ENCODE data around the gene NCDN. TPM values are rescaled to one million over a fixed set of nuclear protein-coding genes. Genes with fewer than 3 reads are reported as not detected.

NCDN gene
- total and polyA plus RNA-seq, 2 experiments from 2014 or later: 29.6 to 39.7 TPM

- H3K9me3 ChIP-seq (ENCODE audit: low read depth): no peaks in the 10 kb centered on the region
- in situ Hi-C loops (cut with MboI): loop anchor here (5.0 kb wide), 1 partner anchor 149 kb away; no protein-coding TSS in a partner anchor
- peak within 1 kb of the TSS; percentile 78 for H2AFZ ChIP-seq
- peak; percentile 48 for TF ChIP-seq EZH2 (IDR thresholded peaks at IDR 0.05; ENCODE audit: insufficient read depth, poor library complexity, severe bottlenecking)
- no peak for TF ChIP-seq EZH2phosphoT487 (IDR thresholded peaks at IDR 0.05; ENCODE audit: insufficient read depth, low read depth)
- 11 to 25% methylated on average over 52 to 92 of the region's 95 CpGs for WGBS, 2 experiments (ENCODE audit: low coverage in 1 of 2, low lambda C conversion rate in 2 of 2, missing lambda C conversion rate in 2 of 2)
- H4K20me1 ChIP-seq (ENCODE audit: insufficient read depth): no peaks in the 10 kb centered on the region
- H3K4me1 ChIP-seq (ENCODE audit: insufficient read depth): peaks cover 13% of the 10 kb centered on the region
- no peak within 1 kb of the TSS for H3K27ac ChIP-seq
- no peaks in the 10 kb centered on the region for H3K9me2 ChIP-seq (ENCODE audit: insufficient read depth)
- H3K36me3 ChIP-seq (ENCODE audit: low read depth): no peaks in the 10 kb centered on the region
- peak within 1 kb of the TSS; percentile 81 for H3K4me3 ChIP-seq
- H3F3A ChIP-seq (ENCODE audit: insufficient read depth): peaks cover 10% of the 10 kb centered on the region
- peak within 1 kb of the TSS; percentile 51 for H3K9ac ChIP-seq
- peak; percentile 72 for DNase-seq
- H3K4me2 ChIP-seq (ENCODE audit: unreplicated experiment): peak within 1 kb of the TSS; percentile 81
- no peaks in the 10 kb centered on the region for H3K79me2 ChIP-seq (ENCODE audit: insufficient read depth)
- no peaks in the 10 kb centered on the region for H3K27me3 ChIP-seq (replicated peaks; ENCODE audit: insufficient read depth)
These were observed 15.9 kb downstream of the NCDN start, which contains the start of gene TFAP2E for GRCh38 chr1:35573198-35574124. TSS of gene TFAP2E (plus strand) at chr1:35573314. CDS start at chr1:35573578, 264 bp downstream.

- Histone ChIP-seq H3K4me2 (ENCODE audit: unreplicated experiment) (no peak overlapping the region), H3K9ac (no peak overlapping the region), H3K9me3 (ENCODE audit: low read depth) (no peaks in the 10 kb centered on the region), H2AFZ (no peak overlapping the region), H4K20me1 (ENCODE audit: insufficient read depth) (no peaks in the 10 kb centered on the region), H3K27me3 (replicated peaks; ENCODE audit: insufficient read depth) (no peaks in the 10 kb centered on the region), H3K36me3 (ENCODE audit: low read depth) (no peaks in the 10 kb centered on the region), H3K79me2 (ENCODE audit: insufficient read depth) (no peaks in the 10 kb centered on the region), H3K4me1 (ENCODE audit: insufficient read depth) (peaks cover 11% of the 10 kb centered on the region), H3F3A (ENCODE audit: insufficient read depth) (peaks cover 8% of the 10 kb centered on the region), H3K9me2 (ENCODE audit: insufficient read depth) (no peaks in the 10 kb centered on the region), H3K27ac (no peak overlapping the region), H3K4me3 (no peak overlapping the region)
- in situ Hi-C loops (cut with MboI): loop anchor here (5.0 kb wide), 1 partner anchor 148 kb away; no protein-coding TSS in a partner anchor
- 73 to 81% methylated on average over 45 to 47 of the region's 48 CpGs for WGBS, 2 experiments (ENCODE audit: low coverage in 1 of 2, low lambda C conversion rate in 2 of 2, missing lambda C conversion rate in 2 of 2)
- DNase-seq: no peak
- TF ChIP-seq EZH2 (IDR thresholded peaks at IDR 0.05; ENCODE audit: insufficient read depth, poor library complexity, severe bottlenecking) (no peak), EZH2phosphoT487 (IDR thresholded peaks at IDR 0.05; ENCODE audit: insufficient read depth, low read depth) (no peak)
These were observed 16.6 kb downstream of the NCDN start for GRCh38 chr1:35574125-35574654.

- TF ChIP-seq EZH2 (IDR thresholded peaks at IDR 0.05; ENCODE audit: insufficient read depth, poor library complexity, severe bottlenecking): no peak
- no peak for TF ChIP-seq EZH2phosphoT487 (IDR thresholded peaks at IDR 0.05; ENCODE audit: insufficient read depth, low read depth)
- DNase-seq: no peak
- H3K9me2 ChIP-seq (ENCODE audit: insufficient read depth): no peaks in the 10 kb centered on the region
- 89 to 90% methylated on average over 30 of the region's 30 CpGs for WGBS, 2 experiments (ENCODE audit: low coverage in 1 of 2, low lambda C conversion rate in 2 of 2, missing lambda C conversion rate in 2 of 2)
- no peak overlapping the region for H3K27ac ChIP-seq
- H3K27me3 ChIP-seq (replicated peaks; ENCODE audit: insufficient read depth): no peaks in the 10 kb centered on the region
- no peaks in the 10 kb centered on the region for H4K20me1 ChIP-seq (ENCODE audit: insufficient read depth)
- peaks cover 5% of the 10 kb centered on the region for H3K4me1 ChIP-seq (ENCODE audit: insufficient read depth)
- no peak overlapping the region for H2AFZ ChIP-seq
- no peaks in the 10 kb centered on the region for H3K9me3 ChIP-seq (ENCODE audit: low read depth)
- H3K4me2 ChIP-seq (ENCODE audit: unreplicated experiment): no peak overlapping the region
- H3K4me3 ChIP-seq: no peak overlapping the region
- H3F3A ChIP-seq (ENCODE audit: insufficient read depth): peaks cover 1% of the 10 kb centered on the region; the same call in 1 of the 2 replicates
- H3K36me3 ChIP-seq (ENCODE audit: low read depth): no peaks in the 10 kb centered on the region
- in situ Hi-C loops (cut with MboI): loop anchor here (5.0 kb wide), 1 partner anchor 147 kb away; no protein-coding TSS in a partner anchor
- H3K9ac ChIP-seq: no peak overlapping the region
- no peaks in the 10 kb centered on the region for H3K79me2 ChIP-seq (ENCODE audit: insufficient read depth)
These were observed 17.2 kb downstream of the NCDN start for GRCh38 chr1:35574655-35575415.

- 97 to 99% methylated on average over 5 of the region's 5 CpGs for WGBS, 2 experiments (ENCODE audit: low coverage in 1 of 2, low lambda C conversion rate in 2 of 2, missing lambda C conversion rate in 2 of 2)
These were observed 17.9 kb downstream of the NCDN start for GRCh38 chr1:35575416-35575958.

More at GRCh38 chr1:35575416-35575958, 17.9 kb downstream of the NCDN start:
- no peak for DNase-seq
- H3K79me2 ChIP-seq (ENCODE audit: insufficient read depth): no peaks in the 10 kb centered on the region
- no peaks in the 10 kb centered on the region for H3K27me3 ChIP-seq (replicated peaks; ENCODE audit: insufficient read depth)
- no peaks in the 10 kb centered on the region for H3K36me3 ChIP-seq (ENCODE audit: low read depth)
- H3K27ac ChIP-seq: no peak overlapping the region
- no peaks in the 10 kb centered on the region for H3F3A ChIP-seq (ENCODE audit: insufficient read depth)
- H2AFZ ChIP-seq: no peak overlapping the region
- no peaks in the 10 kb centered on the region for H4K20me1 ChIP-seq (ENCODE audit: insufficient read depth)
- no peaks in the 10 kb centered on the region for H3K9me3 ChIP-seq (ENCODE audit: low read depth)
- H3K9ac ChIP-seq: no peak overlapping the region
- no peak for TF ChIP-seq EZH2 (IDR thresholded peaks at IDR 0.05; ENCODE audit: insufficient read depth, poor library complexity, severe bottlenecking)
- TF ChIP-seq EZH2phosphoT487 (IDR thresholded peaks at IDR 0.05; ENCODE audit: insufficient read depth, low read depth): no peak
- no peak overlapping the region for H3K4me3 ChIP-seq
- in situ Hi-C loops (cut with MboI): no loop called here
- no peaks in the 10 kb centered on the region for H3K9me2 ChIP-seq (ENCODE audit: insufficient read depth)
- no peak overlapping the region for H3K4me2 ChIP-seq (ENCODE audit: unreplicated experiment)
- H3K4me1 ChIP-seq (ENCODE audit: insufficient read depth): no peaks in the 10 kb centered on the region
